Cardiac fibroblast (primary cell): Measurements from ENCODE around the gene PCDH1.

Experiments
- DNase-seq, 2 donors: peaks; one replicate each; pipeline versions ENCODE4 v3.0.0 to v3.0.0-alpha.2; 2010; ENCODE audit warnings: low read depth in 2 of 2
- H3K4me3 ChIP-seq, 2 donors: replicated peaks in 1 of 2; 1 replicate in 1 of 2; 2 replicates in 1 of 2; pipeline ENCODE4 v1.5.1; 2011; ENCODE audit warnings: low read depth in 2 of 2, low read length in 2 of 2, mild to moderate bottlenecking in 2 of 2, moderate library complexity in 1 of 2
- CTCF ChIP-seq: IDR thresholded peaks from one replicate; pipeline ENCODE4 v1.5.1; 2011; ENCODE audit warnings: low read depth, mild to moderate bottlenecking, low read length, inconsistent platforms

Gene PCDH1

GRCh38 chr5:141917760-141918159 is 39.5 kb upstream of the PCDH1 start:
- no peak for TF ChIP-seq CTCF
- no peak for DNase-seq
- no peak overlapping the region for H3K4me3 ChIP-seq

- TF ChIP-seq CTCF: no peak
- DNase-seq: no peak
- H3K4me3 ChIP-seq: no peak overlapping the region
Measured at GRCh38 chr5:141916522-141916921, 38.3 kb upstream of the PCDH1 start.

DNA sequence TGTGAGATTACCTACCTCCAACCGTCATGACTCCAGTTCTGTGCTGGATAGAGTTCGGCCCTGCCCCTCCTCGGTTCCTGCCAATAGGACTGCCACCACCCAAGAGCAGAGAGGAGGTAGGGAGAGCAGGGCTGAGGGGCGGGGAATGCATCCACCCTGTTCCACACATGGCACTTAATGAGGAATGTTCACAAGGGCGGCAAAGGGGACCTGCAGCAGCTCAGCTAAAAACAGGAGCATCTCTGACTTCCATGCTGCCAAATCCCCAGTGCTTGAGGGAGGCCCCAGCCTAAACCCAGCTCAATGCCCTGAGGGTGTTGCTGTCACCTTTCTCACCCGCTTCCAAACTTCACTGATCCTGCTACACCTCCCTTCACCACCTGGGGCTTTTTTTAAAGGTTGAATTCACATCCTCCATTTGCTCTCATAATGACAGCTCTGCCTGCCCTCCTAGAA is 37.7 kb upstream of the PCDH1 start:
- TF ChIP-seq CTCF: no peak
- DNase-seq: no peak
- H3K4me3 ChIP-seq: no peak overlapping the region

GRCh38 chr5:141914797-141915196 is 36.6 kb upstream of the PCDH1 start:
- DNase-seq: no peak
- H3K4me3 ChIP-seq: no peak overlapping the region
- TF ChIP-seq CTCF: no peak

DNA sequence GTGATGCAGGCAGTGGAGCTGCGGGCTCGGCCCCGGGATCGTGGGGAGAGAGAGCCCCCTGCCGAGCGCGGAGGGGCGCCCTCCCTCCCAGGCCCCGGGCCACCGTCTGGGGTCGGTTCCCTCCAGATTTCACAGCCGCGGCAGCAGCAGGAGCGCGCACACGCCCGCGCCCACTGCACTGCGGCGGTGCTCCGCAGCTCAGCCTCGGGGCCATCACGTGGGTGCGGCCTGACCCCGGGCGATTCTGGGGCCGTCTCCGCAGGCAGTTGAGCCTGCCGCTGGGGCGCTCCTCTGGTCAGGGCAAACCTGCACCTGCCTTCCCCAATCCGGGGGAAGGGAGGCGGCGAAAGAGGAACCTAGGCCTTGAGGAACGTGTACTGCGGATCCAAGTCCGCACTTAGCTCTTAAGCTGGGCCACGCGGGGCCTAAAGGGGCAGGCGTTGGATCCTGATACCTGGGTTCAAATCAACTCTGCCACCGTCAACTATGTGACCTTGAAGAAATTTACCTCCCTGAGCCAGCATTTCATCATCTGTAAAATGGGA is 36.1 kb upstream of the PCDH1 start:
- H3K4me3 ChIP-seq: peak overlapping the region; percentile 17 to 41
- TF ChIP-seq CTCF: peak; percentile 29
- DNase-seq: peak in 1 of 2 donors; percentile 11

GRCh38 chr5:141913560-141914198 is 35.5 kb upstream of the PCDH1 start:
- no peak for TF ChIP-seq CTCF
- peak overlapping the region; percentile 17 to 41 for H3K4me3 ChIP-seq
- no peak for DNase-seq
